HG02884 (cell line): ENCODE data around the gene MAN2B2.

Experiments used
- ATAC-seq: cut with Tn5 transposase; IDR thresholded peaks from one replicate; pipeline ENCODE4 v1.9.1; 2021; ENCODE audit warnings: mild to moderate bottlenecking, moderate library complexity; ENCODE audit not compliant: unreplicated experiment

Gene MAN2B2

DNA sequence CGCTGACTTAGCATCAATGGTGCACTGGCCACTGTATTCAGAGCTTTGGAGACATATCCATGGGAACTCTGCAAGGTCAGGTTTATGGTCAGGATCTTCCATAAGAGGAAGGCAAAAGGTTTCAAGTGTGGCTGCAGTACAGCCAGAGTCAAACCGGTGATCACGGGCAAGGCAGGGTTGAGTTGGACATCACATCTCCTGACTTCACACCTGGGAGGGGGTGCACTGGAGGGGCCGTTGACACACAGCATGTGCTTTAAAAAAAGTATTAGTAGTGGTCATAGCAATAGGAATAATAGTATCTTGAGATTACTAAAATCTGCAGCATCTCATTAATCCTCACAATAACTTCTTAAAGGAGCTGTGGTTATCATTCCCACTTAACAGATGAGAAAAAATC lies 28.9 kb upstream of the MAN2B2 start:
- no peak for ATAC-seq

DNA sequence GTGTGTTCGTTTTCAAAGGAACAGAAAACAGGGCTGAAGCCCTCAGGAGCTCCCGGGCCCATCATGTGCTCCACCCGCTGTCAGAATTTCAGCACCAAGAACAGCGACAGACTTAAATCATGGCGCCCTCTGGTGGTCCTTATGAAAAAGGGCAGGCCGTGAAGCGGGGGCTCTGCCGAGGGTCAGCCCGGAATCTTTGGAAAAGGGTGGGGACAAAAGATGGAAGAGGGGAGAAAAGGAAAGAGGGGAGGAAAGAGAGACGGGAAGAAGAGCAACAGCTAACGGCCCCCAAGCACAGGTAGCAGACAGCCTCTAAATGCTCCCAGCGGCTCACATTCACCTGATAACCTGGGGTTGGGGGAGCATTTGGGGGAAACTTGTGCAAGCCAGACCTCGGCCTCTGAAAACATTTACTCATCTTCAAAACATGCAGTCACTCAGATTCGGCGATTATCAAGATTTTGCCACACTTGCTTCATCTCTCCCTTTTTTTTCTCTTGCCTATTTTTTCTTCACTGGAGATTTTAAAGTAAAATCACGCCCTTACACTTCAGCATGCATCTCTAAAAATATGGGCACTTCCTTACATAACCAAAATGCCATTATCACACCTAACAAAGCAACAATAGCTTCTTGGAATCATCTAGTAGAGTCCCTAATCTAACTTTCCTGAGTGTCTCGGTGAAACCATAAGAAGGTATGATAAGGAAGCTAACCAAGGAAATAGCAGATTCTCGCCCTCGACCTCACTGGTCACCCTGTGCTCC lies 28.1 kb upstream of the MAN2B2 start:
- no peak for ATAC-seq

GRCh38 chr4:6548201-6548881 lies 26.6 kb upstream of the MAN2B2 start:
- ATAC-seq: no peak

DNA sequence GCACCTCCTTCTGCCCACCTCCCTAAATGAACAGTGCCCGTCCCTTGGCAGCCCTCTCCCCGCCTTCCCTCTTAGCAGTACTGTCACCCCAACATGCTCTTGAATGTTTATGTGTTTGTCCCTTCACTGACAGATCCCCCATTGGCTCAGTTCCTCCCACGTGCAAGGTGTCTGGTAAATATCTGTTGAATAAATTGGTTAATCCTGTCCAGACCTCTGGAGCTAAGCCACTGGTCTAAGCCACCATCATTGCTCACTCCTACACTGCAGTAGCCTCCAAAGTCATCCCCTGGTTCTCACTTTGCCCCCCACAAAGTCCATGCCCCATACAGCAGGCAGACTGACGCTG lies 26.1 kb upstream of the MAN2B2 start:
- ATAC-seq: no peak

- no peak for ATAC-seq
These were observed 25.5 kb upstream of the MAN2B2 start for GRCh38 chr4:6549445-6549844.

- ATAC-seq: no peak
These were observed 24.9 kb upstream of the MAN2B2 start for GRCh38 chr4:6549890-6550620.

DNA sequence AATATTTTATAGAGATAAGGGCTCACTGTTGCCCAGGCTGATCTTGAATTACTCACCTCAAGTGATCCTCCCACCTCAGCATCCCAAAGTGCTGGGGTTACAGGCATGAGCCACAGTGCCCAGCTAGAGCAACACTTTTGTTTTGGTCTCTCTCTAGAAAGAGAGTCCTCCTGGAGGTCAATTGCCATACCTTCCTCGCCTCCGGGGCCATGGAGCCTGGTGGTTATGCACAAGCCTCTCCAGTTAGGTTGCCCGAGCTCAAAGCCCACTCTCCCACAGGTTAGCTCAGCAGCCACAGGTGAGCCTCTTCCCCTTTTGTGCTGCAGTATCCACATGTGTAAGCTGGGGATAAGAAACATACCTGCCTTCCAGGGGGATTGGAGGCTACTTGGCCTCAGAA lies 24.2 kb upstream of the MAN2B2 start:
- ATAC-seq: no peak

- ATAC-seq: no peak
These were observed 23.3 kb upstream of the MAN2B2 start for GRCh38 chr4:6551660-6552059.

DNA sequence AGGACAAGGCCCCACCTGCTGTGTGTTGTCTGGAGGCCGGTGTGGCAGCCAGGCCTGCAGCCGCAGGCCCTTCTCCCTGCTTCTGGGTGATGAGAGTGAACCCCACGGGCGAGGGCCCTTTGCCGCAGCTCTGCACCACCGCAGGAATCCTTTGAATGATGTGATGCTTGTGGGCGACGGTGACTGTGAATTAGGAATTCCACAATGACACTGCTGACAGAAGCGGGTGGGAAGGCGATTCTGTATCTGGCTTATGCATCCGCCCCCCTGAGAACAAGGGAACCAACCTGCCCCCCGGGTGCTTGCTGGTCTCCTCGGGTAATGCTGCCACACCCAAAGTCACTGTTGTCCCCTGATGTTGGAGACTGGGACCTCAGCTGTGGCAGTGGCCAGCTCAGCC lies 19.5 kb upstream of the MAN2B2 start:
- ATAC-seq: no peak

GRCh38 chr4:6556263-6556662 lies 18.7 kb upstream of the MAN2B2 start:
- ATAC-seq: no peak

- no peak for ATAC-seq
These were observed 17.8 kb upstream of the MAN2B2 start for GRCh38 chr4:6557185-6557584.

- no peak for ATAC-seq
These were observed 17.1 kb upstream of the MAN2B2 start for GRCh38 chr4:6557856-6558255.

DNA sequence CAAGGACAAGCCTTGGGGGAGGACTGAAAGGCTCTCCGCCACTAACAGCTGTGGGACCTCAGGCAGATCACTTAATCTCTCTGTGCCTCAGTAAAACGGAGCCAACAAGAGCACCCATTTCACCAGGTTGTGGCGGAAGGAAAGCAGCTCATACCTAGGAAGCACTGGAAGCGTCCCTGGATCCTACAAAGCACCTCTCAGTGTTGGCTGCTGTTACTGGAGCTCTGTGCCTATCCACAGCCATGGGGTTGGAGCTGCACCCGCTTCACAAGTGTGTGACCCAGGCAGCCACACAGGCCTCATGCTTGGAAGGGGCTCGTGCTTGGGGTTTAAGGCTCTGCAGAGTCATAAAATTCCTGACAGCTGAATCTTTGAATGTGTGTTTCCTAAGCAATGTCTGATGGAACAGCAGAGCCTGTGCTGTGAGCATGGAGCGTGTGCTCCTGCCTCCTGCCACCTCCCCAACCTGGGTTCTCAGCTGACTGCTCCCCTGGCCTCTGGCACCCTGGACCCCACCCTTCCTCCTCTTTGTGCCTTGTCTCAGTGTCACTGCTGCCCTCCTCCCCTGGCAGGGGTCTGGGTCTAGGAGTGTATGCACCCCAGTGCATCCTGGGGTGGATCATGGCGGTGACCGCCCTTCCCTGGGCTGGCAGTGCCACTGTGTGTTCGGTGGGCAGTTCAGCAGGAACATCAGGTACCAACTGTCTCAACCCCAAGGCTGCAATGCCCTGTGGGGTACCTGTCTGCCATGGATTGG lies 14.4 kb upstream of the MAN2B2 start:
- no peak for ATAC-seq

DNA sequence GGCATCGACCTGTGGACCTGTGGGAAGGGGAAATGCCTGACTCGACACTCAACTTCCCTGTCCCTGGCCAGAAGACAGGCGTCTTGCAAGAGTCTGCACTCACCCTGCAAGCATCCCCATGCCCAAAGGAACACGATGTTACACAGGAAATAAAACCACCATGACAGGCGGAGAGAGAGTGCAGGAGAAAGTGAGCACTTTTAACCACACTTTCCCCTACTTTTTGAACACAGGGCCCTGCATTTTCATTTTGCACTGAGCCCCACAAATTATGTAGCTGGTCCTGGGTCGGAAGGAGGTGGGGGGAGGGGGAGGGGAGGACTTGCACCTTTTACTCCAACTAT lies 13.8 kb upstream of the MAN2B2 start:
- ATAC-seq: no peak

GRCh38 chr4:6561706-6562371 lies 13.2 kb upstream of the MAN2B2 start:
- no peak for ATAC-seq

GRCh38 chr4:6562931-6563901 lies 11.8 kb upstream of the MAN2B2 start:
- ATAC-seq: no peak

- no peak for ATAC-seq
These were observed 10.9 kb upstream of the MAN2B2 start for GRCh38 chr4:6563935-6564645.

- no peak for ATAC-seq
These were observed 9.1 kb upstream of the MAN2B2 start for GRCh38 chr4:6565691-6566390.
